Mucosa of rectum (tissue), 2 donors: Measurements from ENCODE around the gene CXCL6.

Source experiments
- H3K27ac ChIP-seq, 2 donors: one replicate each; pipeline ENCODE4 v1.7.0; 2013; ENCODE audit warnings: inconsistent platforms in 2 of 2, low read depth in 2 of 2, low read length in 2 of 2
- H3K27me3 ChIP-seq, 2 donors: one replicate each; pipeline ENCODE4 v1.7.0; 2013; ENCODE audit warnings: low read length in 2 of 2; ENCODE audit not compliant: control insufficient read depth in 2 of 2, insufficient read depth in 2 of 2
- H3K36me3 ChIP-seq, 2 donors: one replicate each; pipeline ENCODE4 v1.7.0; 2013; ENCODE audit warnings: low read length in 2 of 2; ENCODE audit not compliant: control insufficient read depth in 2 of 2, insufficient read depth in 2 of 2
- H3K4me1 ChIP-seq, 2 donors: one replicate each; pipeline ENCODE4 v1.7.0; 2013; ENCODE audit warnings: low read length in 2 of 2, mild to moderate bottlenecking in 1 of 2; ENCODE audit not compliant: control insufficient read depth in 2 of 2, insufficient read depth in 2 of 2
- H3K4me3 ChIP-seq, 2 donors: one replicate each; pipeline ENCODE4 v1.7.0; 2013; ENCODE audit warnings: low read length in 2 of 2
- H3K9ac ChIP-seq, 2 donors: one replicate each; pipeline ENCODE4 v1.7.0; 2013; ENCODE audit warnings: low read length in 2 of 2, low read depth in 1 of 2, mild to moderate bottlenecking in 1 of 2
- H3K9me3 ChIP-seq, 2 donors: one replicate each; pipeline ENCODE4 v1.7.0; 2013; ENCODE audit warnings: low read length in 2 of 2; ENCODE audit not compliant: control insufficient read depth in 2 of 2
- donor health status: healthy.
- donor health status: Normal muscosa, but diverticular disease.

The CXCL6 gene

GRCh38 chr4:73852771-73853170 lies 16.3 kb downstream of the CXCL6 start:
- H3K9me3 ChIP-seq, result no peaks in the 10 kb centered on the region
- H3K27ac ChIP-seq, result no peak overlapping the region
- no peak overlapping the region for H3K4me3 ChIP-seq
- H3K9ac ChIP-seq, result no peak overlapping the region
- no peaks in the 10 kb centered on the region for H3K36me3 ChIP-seq
- peaks cover 0 to 5% of the 10 kb centered on the region in 2 donors for H3K27me3 ChIP-seq
- H3K4me1 ChIP-seq, result peaks cover 0 to 3% of the 10 kb centered on the region in 2 donors

DNA sequence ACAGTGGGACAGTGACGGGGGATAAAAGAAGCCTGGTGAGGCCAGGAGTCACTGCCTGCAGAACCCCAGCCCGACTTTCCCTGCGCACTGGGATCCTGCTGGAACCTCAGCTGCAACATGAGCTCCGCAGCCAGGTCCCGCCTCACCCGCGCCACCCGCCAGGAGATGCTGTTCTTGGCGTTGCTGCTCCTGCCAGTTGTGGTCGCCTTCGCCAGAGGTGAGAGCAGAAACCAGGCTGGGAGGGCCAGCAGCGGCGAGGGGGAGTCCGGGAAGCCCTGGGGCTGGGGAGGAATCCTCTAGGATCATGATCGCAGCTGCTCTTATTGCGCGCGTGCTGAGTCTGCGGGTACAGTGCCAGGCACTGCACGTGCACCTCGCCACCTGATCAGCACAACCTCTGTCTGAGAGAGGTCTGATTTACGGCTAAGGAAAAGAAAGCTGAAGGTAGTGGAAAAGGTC lies 16.8 kb downstream of the CXCL6 start, which contains the start of gene PF4V1:
PF4V1 (plus strand) TSS at position 51 of the 459 bp plus-strand sequence; CDS start at position 118, 67 bp downstream.
- Histone ChIP-seq H3K27me3 (peaks cover 0 to 5% of the 10 kb centered on the region in 2 donors), H3K9me3 (no peaks in the 10 kb centered on the region), H3K9ac (no peak within 1 kb of the TSS), H3K4me1 (peaks cover 0 to 3% of the 10 kb centered on the region in 2 donors), H3K36me3 (no peaks in the 10 kb centered on the region), H3K27ac (no peak within 1 kb of the TSS), H3K4me3 (peak within 1 kb of the TSS in 1 of 2 donors; percentile 20)

GRCh38 chr4:73853718-73854473 lies 17.4 kb downstream of the CXCL6 start:
- Histone ChIP-seq H3K27ac (no peak overlapping the region), H3K9me3 (no peaks in the 10 kb centered on the region), H3K4me3 (no peak overlapping the region), H3K36me3 (no peaks in the 10 kb centered on the region), H3K27me3 (peaks cover 0 to 5% of the 10 kb centered on the region in 2 donors), H3K4me1 (peaks cover 0 to 3% of the 10 kb centered on the region in 2 donors), H3K9ac (no peak overlapping the region)

- Histone ChIP-seq H3K36me3 (no peaks in the 10 kb centered on the region), H3K4me1 (peaks cover 0 to 3% of the 10 kb centered on the region in 2 donors), H3K9me3 (no peaks in the 10 kb centered on the region), H3K9ac (no peak overlapping the region), H3K4me3 (no peak overlapping the region), H3K27me3 (peaks cover 0 to 5% of the 10 kb centered on the region in 2 donors), H3K27ac (no peak overlapping the region)
Observed at GRCh38 chr4:73855406-73855805, 18.9 kb downstream of the CXCL6 start.

DNA sequence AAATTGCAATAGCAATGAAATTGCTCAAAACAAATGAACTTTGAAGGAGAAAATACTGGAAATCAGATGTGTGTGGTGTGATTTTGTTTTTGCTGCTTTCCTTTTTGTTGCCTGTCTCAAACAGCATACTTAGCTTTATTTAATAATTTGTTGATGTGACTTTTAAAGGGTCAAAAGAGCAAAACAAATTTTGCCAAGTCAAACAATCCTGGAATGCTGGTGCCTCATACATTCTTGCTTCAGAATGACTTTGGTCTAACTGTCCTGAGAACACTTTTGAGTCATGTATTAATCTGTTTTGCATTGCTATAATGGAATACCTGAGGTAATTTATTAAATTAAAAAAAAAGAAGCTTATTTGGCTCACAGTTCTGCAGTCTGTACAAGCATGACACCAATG lies 20.0 kb downstream of the CXCL6 start:
- H3K4me1 ChIP-seq, result peaks cover 0 to 3% of the 10 kb centered on the region in 2 donors
- no peaks in the 10 kb centered on the region for H3K36me3 ChIP-seq
- no peaks in the 10 kb centered on the region for H3K9me3 ChIP-seq
- H3K4me3 ChIP-seq, result no peak overlapping the region
- H3K27ac ChIP-seq, result no peak overlapping the region
- H3K27me3 ChIP-seq, result peaks cover 0 to 5% of the 10 kb centered on the region in 2 donors
- no peak overlapping the region for H3K9ac ChIP-seq

GRCh38 chr4:73859614-73860088 lies 23.2 kb downstream of the CXCL6 start:
- Histone ChIP-seq H3K36me3 (no peaks in the 10 kb centered on the region), H3K27ac (peak overlapping the region in 1 of 2 donors; percentile 30), H3K27me3 (no peaks in the 10 kb centered on the region), H3K4me3 (no peak overlapping the region), H3K9me3 (no peaks in the 10 kb centered on the region), H3K4me1 (no peaks in the 10 kb centered on the region), H3K9ac (no peak overlapping the region)

- H3K36me3 ChIP-seq, result no peaks in the 10 kb centered on the region
- H3K27me3 ChIP-seq, result no peaks in the 10 kb centered on the region
- no peak overlapping the region for H3K4me3 ChIP-seq
- no peaks in the 10 kb centered on the region for H3K4me1 ChIP-seq
- no peaks in the 10 kb centered on the region for H3K9me3 ChIP-seq
- H3K27ac ChIP-seq, result no peak overlapping the region
- no peak overlapping the region for H3K9ac ChIP-seq
Observed at GRCh38 chr4:73860181-73860580, 23.7 kb downstream of the CXCL6 start.

DNA sequence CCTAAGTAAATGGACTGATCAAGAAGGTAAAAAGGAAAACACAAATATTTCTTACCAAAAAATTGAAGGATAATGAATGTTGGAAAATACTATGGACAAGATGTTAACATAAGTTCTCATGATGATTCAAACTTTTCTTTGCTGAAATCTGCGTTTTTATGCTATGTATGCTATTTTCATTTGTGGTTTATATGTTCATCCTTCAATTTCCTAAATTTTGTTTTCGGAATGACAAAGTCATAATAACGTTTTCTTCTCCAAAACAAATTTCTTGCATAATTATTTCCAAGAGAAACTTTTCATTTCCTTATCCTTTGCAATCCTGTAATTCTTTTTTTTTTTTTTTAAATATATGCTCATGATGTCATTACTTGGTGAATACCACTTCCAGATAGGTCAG lies 24.4 kb downstream of the CXCL6 start:
- no peaks in the 10 kb centered on the region for H3K4me1 ChIP-seq
- no peak overlapping the region for H3K27ac ChIP-seq
- no peaks in the 10 kb centered on the region for H3K36me3 ChIP-seq
- H3K9me3 ChIP-seq, result no peaks in the 10 kb centered on the region
- no peak overlapping the region for H3K9ac ChIP-seq
- no peak overlapping the region for H3K4me3 ChIP-seq
- no peaks in the 10 kb centered on the region for H3K27me3 ChIP-seq

- no peak overlapping the region for H3K27ac ChIP-seq
- no peaks in the 10 kb centered on the region for H3K9me3 ChIP-seq
- no peak overlapping the region for H3K4me3 ChIP-seq
- H3K36me3 ChIP-seq, result no peaks in the 10 kb centered on the region
- no peaks in the 10 kb centered on the region for H3K27me3 ChIP-seq
- H3K9ac ChIP-seq, result no peak overlapping the region
- no peaks in the 10 kb centered on the region for H3K4me1 ChIP-seq
Observed at GRCh38 chr4:73862322-73862721, 25.8 kb downstream of the CXCL6 start.

DNA sequence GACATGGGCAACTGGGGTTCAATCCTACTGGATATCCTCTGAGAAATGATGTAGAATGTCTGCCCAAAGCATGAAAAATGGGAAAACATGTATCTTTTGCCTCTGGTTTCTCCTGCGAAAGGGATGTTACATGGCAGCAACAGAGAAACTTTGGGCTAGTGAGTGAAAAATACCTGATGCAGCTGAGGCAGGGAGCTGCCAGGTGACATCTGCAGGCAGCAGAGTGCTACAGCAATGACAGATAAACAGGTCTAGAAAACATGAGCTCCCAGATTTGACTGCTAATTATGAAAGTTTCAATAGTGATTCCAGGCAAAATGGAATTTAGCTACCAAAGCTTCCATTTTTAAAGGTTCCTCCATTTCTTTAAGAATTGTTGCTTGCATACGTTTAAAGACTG lies 27.9 kb downstream of the CXCL6 start:
- Histone ChIP-seq H3K4me3 (no peak overlapping the region), H3K4me1 (peaks cover 0 to 4% of the 10 kb centered on the region in 2 donors), H3K36me3 (no peaks in the 10 kb centered on the region), H3K9me3 (no peaks in the 10 kb centered on the region), H3K9ac (no peak overlapping the region), H3K27ac (no peak overlapping the region), H3K27me3 (no peaks in the 10 kb centered on the region)
